ENCODE data around the gene VEZF1. TPM values are rescaled to one million over a fixed set of nuclear protein-coding genes. Genes with fewer than 3 reads are reported as not detected.
A peak's percentile ranks its signal among the peaks of the same experiment; 100 is the strongest.

VEZF1 gene
- total and polyA plus RNA-seq, 2 of the 4 experiments (the other 2 are of a cell fraction) = 21.1 to 42.1 TPM

- Histone ChIP-seq H2AFZ (replicated peaks; ENCODE audit: low read length, poor library complexity) (no peak overlapping the region), H4K20me1 (ENCODE audit: insufficient read depth, low read length) (peaks cover 25% of the 10 kb centered on the region), H3K9ac (ENCODE audit: low read depth, low read length) (no peak overlapping the region), H3K14ac (replicated peaks; ENCODE audit: low read depth, low read length) (peak overlapping the region; percentile 25), H3K9me1 (ENCODE audit: insufficient read depth, low read length) (peaks cover 31% of the 10 kb centered on the region), H3K56ac (ENCODE audit: extremely low read depth, insufficient read depth, low read length) (no peak overlapping the region; the same call in 1 of the 2 replicates), H2AK9ac (replicated peaks; ENCODE audit: low read depth, low read length, poor library complexity) (no peak overlapping the region), H3K18ac (ENCODE audit: low read depth, low read length) (no peak overlapping the region), H4K5ac (ENCODE audit: low read depth, low read length) (no peak overlapping the region), H4K91ac (ENCODE audit: insufficient read depth, low read depth, low read length) (no peak overlapping the region), H2BK120ac (ENCODE audit: low read depth, low read length) (0 out of 2 replicates have a peak overlapping the region, but pooled peaks have one; percentile 4), H3K4me3 (ENCODE audit: insufficient read depth, low read depth, low read length) (no peak overlapping the region), H2BK20ac (ENCODE audit: low read depth, low read length) (no peak overlapping the region; the same call in 1 of the 2 replicates), H2BK5ac (ENCODE audit: low read depth, low read length, poor library complexity, severe bottlenecking) (no peak overlapping the region), H3K4ac (ENCODE audit: low read depth, low read length) (0 out of 2 replicates have a peak overlapping the region, but pooled peaks have one; percentile 24), H4K8ac (ENCODE audit: low read depth in 2 of 2, low read length in 2 of 2) (no peak overlapping the region), H3K9me3 (ENCODE audit: control insufficient read depth, insufficient read depth, low read length) (no peaks in the 10 kb centered on the region), H2AK5ac (ENCODE audit: low read depth, low read length) (peak overlapping the region; percentile 52; the same call in 1 of the 2 replicates), H3K27ac (ENCODE audit: insufficient read depth, low read length) (no peak overlapping the region), H3K27me3 (ENCODE audit: control insufficient read depth, insufficient read depth, low read length) (no peaks in the 10 kb centered on the region), H2BK15ac (ENCODE audit: low read depth, low read length) (no peak overlapping the region), H3K36me3 (ENCODE audit: control insufficient read depth, insufficient read depth, low read length) (no peaks in the 10 kb centered on the region), H3K79me1 (ENCODE audit: low read depth in 1 of 2, low read length in 2 of 2) (peaks cover 49 to 82% of the 10 kb centered on the region in 2 experiments), H3K4me1 (ENCODE audit: control insufficient read depth, insufficient read depth, low read length) (peaks cover 17% of the 10 kb centered on the region), H3K23ac (ENCODE audit: low read depth, low read length) (peak overlapping the region; percentile 63; the same call in 1 of the 2 replicates), H3K4me2 (ENCODE audit: low read depth, low read length) (no peak overlapping the region)
- no TSS peak for BruUV-seq (replicated peaks)
- POLR2A ChIA-PET (ENCODE audit: unreplicated experiment) = no interaction called here
- CTCF ChIA-PET = no interaction called here
- dilution Hi-C loops (cut with HindIII; ENCODE audit: low sequenced_read_pairs, unreplicated experiment) = no loop called here
- WGBS, 2 experiments (ENCODE audit: extremely low coverage in 2 of 2, insufficient read length in 1 of 2) = 80% methylated on average over 2 of the region's 10 CpGs; no CpG with 5 or more reads in 1 of the 2 experiments
- in situ Hi-C loops (cut with MboI; ENCODE audit: low sequenced_read_pairs) = no loop called here
- ATAC-seq (ENCODE audit: low read depth) (no peak), DNase-seq (no peak)
- intact Hi-C loops (cut with micrococcal nuclease) = no loop called here
- TF ChIP-seq SMC3 (IDR thresholded peaks at IDR 0.05; ENCODE audit: low read depth, low read length) (no peak), USF2 (IDR thresholded peaks at IDR 0.05; ENCODE audit: low read depth, low read length) (no peak), RAD21 (IDR thresholded peaks at IDR 0.05; ENCODE audit: low read length) (no peak), BHLHE40 (IDR thresholded peaks at IDR 0.05; ENCODE audit: low read depth, low read length) (no peak), FOS (IDR thresholded peaks at IDR 0.05; ENCODE audit: low read depth, low read length) (no peak), POLR2A (IDR thresholded peaks at IDR 0.05; ENCODE audit: low read depth, low read length) (no peak), MXI1 (IDR thresholded peaks at IDR 0.05; ENCODE audit: borderline replicate concordance, low read depth, low read length) (no peak), RCOR1 (IDR thresholded peaks at IDR 0.05; ENCODE audit: insufficient replicate concordance, low read length) (no peak), ELK1 (IDR thresholded peaks at IDR 0.05; ENCODE audit: borderline replicate concordance, low read depth, low read length) (no peak), MAZ (IDR thresholded peaks at IDR 0.05; ENCODE audit: borderline replicate concordance, low read depth, low read length) (no peak), NFE2L2 (IDR thresholded peaks at IDR 0.05; ENCODE audit: low read depth, low read length) (no peak), CTCF (conservative IDR thresholded peaks at IDR 0.05; ENCODE audit: low read depth, low read length) (no peak), CEBPB (IDR thresholded peaks at IDR 0.05; ENCODE audit: low read depth, low read length) (no peak), MAFK (IDR thresholded peaks at IDR 0.05; ENCODE audit: low read depth, low read length) (no peak)
Observed at GRCh38 chr17:57941384-57942370, 46.4 kb downstream of the VEZF1 start.
